HUES6 (cell line): Measurements from ENCODE around the gene WNT10A.

Experiments
- H3K27ac ChIP-seq: 2 replicates; pipeline ENCODE4 v1.7.0; 2013; ENCODE audit warnings: low read depth, mild to moderate bottlenecking, low read length, inconsistent platforms
- H3K27me3 ChIP-seq: 2 replicates; pipeline ENCODE4 v1.6.1; 2013; ENCODE audit warnings: low read length; ENCODE audit not compliant: control insufficient read depth, insufficient read depth
- H3K36me3 ChIP-seq: 2 replicates; pipeline ENCODE4 v1.6.1; 2013; ENCODE audit warnings: low read length; ENCODE audit not compliant: control insufficient read depth, insufficient read depth
- H3K4me1 ChIP-seq: 2 replicates; pipeline ENCODE4 v1.6.1; 2013; ENCODE audit warnings: low read length; ENCODE audit not compliant: control insufficient read depth, insufficient read depth
- H3K4me3 ChIP-seq: 2 replicates; pipeline ENCODE4 v1.5.1; 2013; ENCODE audit warnings: low read depth, low read length
- H3K9ac ChIP-seq: one replicate; pipeline ENCODE4 v1.6.1; 2013; ENCODE audit warnings: mild to moderate bottlenecking, low read length
- H3K9me3 ChIP-seq: 2 replicates; pipeline ENCODE4 v1.6.1; 2013; ENCODE audit warnings: low read depth, low read length; ENCODE audit not compliant: control insufficient read depth, insufficient read depth

Gene WNT10A

GRCh38 chr2:218857371-218858137, 23.1 kb upstream of the WNT10A start:
- Histone ChIP-seq H3K27me3 (peaks cover 96% of the 10 kb centered on the region), H3K9me3 (no peaks in the 10 kb centered on the region)

GRCh38 chr2:218858138-218858445, 22.6 kb upstream of the WNT10A start:
- H3K9me3 ChIP-seq, result no peaks in the 10 kb centered on the region
- no peak overlapping the region for H3K9ac ChIP-seq
- H3K4me3 ChIP-seq, result no peak overlapping the region
- peaks cover 99% of the 10 kb centered on the region for H3K27me3 ChIP-seq
- peaks cover 57% of the 10 kb centered on the region for H3K4me1 ChIP-seq
- no peak overlapping the region for H3K27ac ChIP-seq
- H3K36me3 ChIP-seq, result no peaks in the 10 kb centered on the region

More at GRCh38 chr2:218857371-218858137, 23.1 kb upstream of the WNT10A start:
- Histone ChIP-seq H3K36me3 (no peaks in the 10 kb centered on the region), H3K4me1 (peaks cover 59% of the 10 kb centered on the region), H3K4me3 (no peak overlapping the region), H3K27ac (no peak overlapping the region), H3K9ac (no peak overlapping the region)

GRCh38 chr2:218858671-218859555, 21.7 kb upstream of the WNT10A start:
- Histone ChIP-seq H3K36me3 (no peaks in the 10 kb centered on the region), H3K4me3 (peak overlapping the region; percentile 53), H3K27me3 (peaks cover 99% of the 10 kb centered on the region), H3K4me1 (peaks cover 50% of the 10 kb centered on the region), H3K9ac (no peak overlapping the region), H3K27ac (no peak overlapping the region), H3K9me3 (no peaks in the 10 kb centered on the region)

- H3K4me3 ChIP-seq, result peak within 1 kb of the TSS; percentile 53
- peaks cover 46% of the 10 kb centered on the region for H3K4me1 ChIP-seq
- peaks cover 98% of the 10 kb centered on the region for H3K27me3 ChIP-seq
- H3K9me3 ChIP-seq, result no peaks in the 10 kb centered on the region
- no peak within 1 kb of the TSS for H3K27ac ChIP-seq
- no peak within 1 kb of the TSS for H3K9ac ChIP-seq
- no peaks in the 10 kb centered on the region for H3K36me3 ChIP-seq
Measured at GRCh38 chr2:218859556-218859987, 21.1 kb upstream of the WNT10A start, which contains the start of gene WNT6. Gene WNT6 (plus strand): TSS chr2:218859805. CDS start chr2:218860038, 233 bp downstream.

GRCh38 chr2:218859988-218860831, 20.4 kb upstream of the WNT10A start:
- Histone ChIP-seq H3K4me3 (peak overlapping the region; percentile 53), H3K4me1 (peaks cover 41% of the 10 kb centered on the region), H3K36me3 (no peaks in the 10 kb centered on the region), H3K9ac (no peak overlapping the region), H3K27me3 (peaks cover 98% of the 10 kb centered on the region), H3K9me3 (no peaks in the 10 kb centered on the region), H3K27ac (no peak overlapping the region)

- H3K27me3 ChIP-seq, result peaks cover 96% of the 10 kb centered on the region
- peak overlapping the region; percentile 26; the same call in 1 of the 2 replicates for H3K4me3 ChIP-seq
Measured at GRCh38 chr2:218860950-218861381, 19.7 kb upstream of the WNT10A start.

GRCh38 chr2:218861645-218862318, 18.9 kb upstream of the WNT10A start:
- H3K36me3 ChIP-seq, result no peaks in the 10 kb centered on the region
- no peak overlapping the region for H3K4me3 ChIP-seq
- H3K9ac ChIP-seq, result no peak overlapping the region
- H3K27me3 ChIP-seq, result peaks cover 95% of the 10 kb centered on the region
- peaks cover 26% of the 10 kb centered on the region for H3K4me1 ChIP-seq
- H3K9me3 ChIP-seq, result no peaks in the 10 kb centered on the region
- H3K27ac ChIP-seq, result no peak overlapping the region

More at GRCh38 chr2:218860950-218861381, 19.7 kb upstream of the WNT10A start:
- H3K36me3 ChIP-seq, result no peaks in the 10 kb centered on the region
- H3K9ac ChIP-seq, result no peak overlapping the region
- H3K27ac ChIP-seq, result no peak overlapping the region
- H3K4me1 ChIP-seq, result peaks cover 33% of the 10 kb centered on the region
- no peaks in the 10 kb centered on the region for H3K9me3 ChIP-seq

GRCh38 chr2:218863021-218863520, 17.6 kb upstream of the WNT10A start:
- H3K36me3 ChIP-seq, result no peaks in the 10 kb centered on the region
- H3K27me3 ChIP-seq, result peaks cover 95% of the 10 kb centered on the region
- peaks cover 16% of the 10 kb centered on the region for H3K4me1 ChIP-seq
- no peaks in the 10 kb centered on the region for H3K9me3 ChIP-seq
- no peak overlapping the region for H3K9ac ChIP-seq
- no peak overlapping the region for H3K4me3 ChIP-seq
- H3K27ac ChIP-seq, result no peak overlapping the region

GRCh38 chr2:218865396-218865795, 15.3 kb upstream of the WNT10A start:
- Histone ChIP-seq H3K9ac (no peak overlapping the region), H3K9me3 (no peaks in the 10 kb centered on the region), H3K36me3 (no peaks in the 10 kb centered on the region), H3K27me3 (peaks cover 95% of the 10 kb centered on the region), H3K27ac (no peak overlapping the region), H3K4me3 (no peak overlapping the region), H3K4me1 (peaks cover 4% of the 10 kb centered on the region; the same call in 1 of the 2 replicates)

- Histone ChIP-seq H3K4me1 (peaks cover 2% of the 10 kb centered on the region; the same call in 1 of the 2 replicates), H3K9me3 (no peaks in the 10 kb centered on the region), H3K36me3 (no peaks in the 10 kb centered on the region), H3K9ac (no peak overlapping the region), H3K4me3 (no peak overlapping the region), H3K27ac (no peak overlapping the region), H3K27me3 (peaks cover 96% of the 10 kb centered on the region)
Measured at GRCh38 chr2:218865999-218866398, 14.7 kb upstream of the WNT10A start.
